ENCODE results near the gene COPB1.

The COPB1 gene

DNA sequence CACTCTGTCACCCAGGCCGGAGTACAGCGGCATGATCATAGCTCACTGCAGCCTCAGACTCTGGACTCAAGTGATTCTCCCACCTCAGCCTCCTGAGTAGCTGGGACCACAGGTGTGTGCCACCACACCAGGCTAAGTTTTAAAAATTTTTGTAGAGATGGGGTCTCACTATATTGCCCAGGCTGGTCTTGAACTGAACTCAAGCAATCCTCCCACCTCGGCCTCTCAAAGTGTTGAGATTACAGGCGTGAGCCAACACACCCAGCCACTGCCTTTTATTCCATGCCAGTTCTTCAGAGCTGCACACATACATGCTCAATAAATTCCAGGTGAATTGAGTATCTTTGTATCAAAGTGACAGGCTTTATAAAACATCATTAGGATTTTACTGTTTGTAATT, 2.4 kb upstream of the COPB1 start:
- DNase-seq = no peak

DNA sequence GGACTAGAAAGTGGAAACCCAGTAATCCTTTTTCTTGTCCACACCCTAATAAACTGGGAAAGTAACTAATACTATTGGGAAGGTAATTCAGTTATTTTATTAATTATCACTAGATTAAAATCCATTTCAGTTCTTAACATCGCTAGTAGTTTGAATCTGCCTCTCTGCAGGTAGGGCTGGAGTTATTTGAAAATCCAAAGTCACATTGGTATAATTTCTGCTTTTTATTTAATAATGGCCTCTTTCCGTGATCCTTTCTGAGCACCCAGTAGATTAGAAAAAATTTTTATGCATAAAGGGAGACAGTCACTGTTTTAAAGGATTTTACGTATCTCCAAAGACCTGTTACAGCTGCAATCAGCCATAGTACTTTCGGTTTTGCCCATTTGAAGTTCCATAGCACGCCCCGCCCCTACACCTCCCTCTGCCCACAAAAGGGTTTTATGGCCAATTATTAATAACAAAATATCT, 605 bp upstream of the COPB1 start:
- DNase-seq = peak; percentile 25

DNA sequence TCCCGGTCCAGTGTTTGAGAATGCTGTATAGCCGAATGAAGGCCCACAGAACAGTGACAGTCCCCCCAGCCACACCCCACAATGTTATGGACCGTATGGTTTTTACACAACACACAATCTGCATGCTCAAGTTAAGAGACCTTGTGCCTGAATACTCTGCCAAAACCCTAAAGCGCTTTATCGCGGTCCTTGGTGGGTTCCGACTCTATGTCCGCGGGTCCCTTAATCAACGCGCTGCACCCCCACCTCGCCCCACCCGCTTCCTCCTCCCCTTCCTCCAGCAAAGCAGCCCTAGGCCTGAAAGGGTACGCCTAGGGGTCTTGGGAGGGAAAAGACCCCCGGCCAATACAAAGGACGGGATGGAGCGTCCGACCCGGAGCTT, 442 bp downstream of the COPB1 start:
- DNase-seq = no peak

DNA sequence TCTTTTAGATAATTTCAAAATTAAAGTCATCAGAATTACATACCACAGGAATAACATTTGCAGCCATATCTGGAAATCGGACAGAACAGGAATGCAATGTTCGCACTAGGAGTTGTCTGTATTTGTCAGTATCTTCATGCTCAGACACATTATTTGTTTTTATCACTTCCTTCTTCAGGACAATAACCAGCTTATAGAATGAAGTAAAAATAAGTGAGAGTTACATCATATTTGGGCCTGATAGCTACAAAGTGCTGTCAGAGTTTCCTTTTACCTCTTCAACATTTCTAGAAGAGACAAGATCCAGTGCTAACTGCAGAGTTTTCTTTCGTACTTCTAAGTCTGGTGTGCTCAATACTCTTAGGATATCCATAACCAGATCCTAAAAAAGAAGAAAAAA, 18.9 kb downstream of the COPB1 start:
- DNase-seq = no peak

DNA sequence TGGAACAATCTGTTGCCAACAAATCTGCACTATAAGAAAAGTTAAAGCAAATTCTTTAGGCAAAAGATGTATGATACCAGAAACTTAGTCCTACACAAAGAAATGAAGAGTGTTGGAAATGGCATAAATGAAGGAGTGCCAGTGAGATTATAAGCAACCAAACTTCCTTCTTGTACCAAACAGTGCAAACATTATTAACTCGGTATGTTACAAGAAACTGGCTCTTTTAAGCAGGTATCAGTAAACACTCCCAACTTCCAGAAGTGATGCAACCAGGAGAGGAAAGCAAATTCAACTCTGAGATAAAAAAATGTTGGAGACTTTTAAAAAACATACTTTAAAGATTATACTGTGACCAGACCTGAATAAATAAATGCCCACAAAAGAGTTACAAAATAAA, 28.5 kb downstream of the COPB1 start:
- DNase-seq = no peak

DNA sequence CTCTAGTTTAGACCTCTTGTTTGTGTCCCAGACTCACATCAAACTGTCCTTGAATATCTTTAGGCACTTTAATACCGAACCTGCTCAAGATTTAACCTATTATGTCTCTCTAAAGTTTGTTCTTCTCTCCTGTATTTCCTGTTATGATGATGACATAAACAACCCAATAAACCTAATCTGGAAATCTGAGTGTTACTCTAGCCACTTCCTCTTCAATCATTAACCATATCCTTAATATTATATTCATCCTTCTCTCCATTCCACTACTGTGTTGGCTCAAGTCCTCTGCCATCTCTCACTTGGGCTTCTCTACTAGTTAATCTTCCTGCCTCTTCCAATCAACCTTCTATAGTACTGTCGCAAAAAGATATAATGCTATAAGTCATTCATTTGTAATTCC, 36.0 kb downstream of the COPB1 start:
- DNase-seq = no peak

DNA sequence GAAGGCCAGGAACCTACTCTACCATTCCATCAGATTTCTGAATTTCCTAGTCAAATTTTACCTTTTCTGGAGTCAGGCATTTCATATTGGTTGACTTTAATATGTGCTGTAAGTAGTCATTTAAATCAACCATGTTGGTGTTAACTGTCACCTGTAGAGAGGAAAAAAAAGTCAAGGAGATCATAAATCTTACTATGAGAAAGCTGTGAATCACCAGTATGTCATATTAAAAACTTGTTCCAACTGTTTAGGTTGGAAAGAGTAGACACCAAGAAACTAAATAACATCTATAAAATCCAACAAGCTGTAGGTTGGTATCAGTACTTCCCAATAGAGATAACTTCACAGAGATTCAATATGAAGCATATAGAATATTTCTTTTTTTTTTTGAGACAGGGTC, 39.5 kb downstream of the COPB1 start:
- DNase-seq = no peak

DNA sequence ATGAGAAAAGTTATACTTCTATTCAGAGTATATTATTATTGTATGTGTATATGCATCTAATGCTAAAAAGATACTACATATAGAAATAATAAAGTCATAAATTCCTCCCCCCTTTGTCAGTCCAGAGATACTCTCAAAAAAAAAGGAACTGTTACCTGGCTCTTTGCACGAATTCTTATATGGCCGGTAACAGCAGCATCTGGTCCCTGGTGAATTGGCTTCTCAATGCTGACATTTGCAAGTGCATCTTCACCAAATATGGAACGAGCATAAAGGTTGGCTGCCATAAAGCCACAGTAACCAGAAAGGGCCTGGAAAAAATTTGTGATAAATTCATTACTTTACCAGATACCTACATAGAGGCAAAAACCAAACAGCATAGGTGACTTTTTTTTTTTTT, 41.2 kb downstream of the COPB1 start:
- no peak for DNase-seq

DNA sequence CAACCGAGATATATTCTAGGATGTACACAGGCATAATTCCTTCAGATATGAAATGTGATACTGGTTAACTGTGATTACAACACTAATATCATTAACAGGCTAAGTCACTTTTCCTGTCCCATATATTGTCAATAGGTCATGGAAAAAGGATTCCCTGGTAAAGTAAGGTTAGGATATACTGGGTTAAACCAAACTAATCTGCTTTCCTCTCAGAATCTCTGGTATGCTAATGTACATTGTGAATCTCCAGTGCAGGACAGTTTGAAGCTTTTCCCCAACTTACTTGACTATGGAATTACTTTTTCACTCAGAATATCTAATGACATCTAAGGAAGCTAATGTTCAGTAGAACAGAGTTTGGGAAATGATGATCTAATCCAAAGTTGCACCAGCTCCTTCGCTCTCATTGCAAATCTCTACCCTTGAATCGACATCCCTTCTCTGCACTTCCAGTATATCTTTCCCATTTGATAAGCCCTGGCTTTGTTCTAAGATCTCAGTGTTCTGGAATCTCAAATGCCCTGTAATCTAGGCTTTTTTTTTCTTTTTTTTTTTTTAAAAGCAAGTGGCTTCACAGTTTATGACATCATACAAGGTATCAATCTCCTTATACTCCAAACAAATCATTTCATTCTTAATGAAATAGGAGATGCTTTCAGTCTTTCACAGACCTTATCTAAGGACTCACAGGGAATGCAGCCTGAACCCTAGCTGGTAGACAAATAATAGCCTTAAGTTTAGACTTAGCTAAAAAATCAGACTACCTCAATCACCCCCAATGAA, 43.8 kb downstream of the COPB1 start:
- no peak for DNase-seq

DNA sequence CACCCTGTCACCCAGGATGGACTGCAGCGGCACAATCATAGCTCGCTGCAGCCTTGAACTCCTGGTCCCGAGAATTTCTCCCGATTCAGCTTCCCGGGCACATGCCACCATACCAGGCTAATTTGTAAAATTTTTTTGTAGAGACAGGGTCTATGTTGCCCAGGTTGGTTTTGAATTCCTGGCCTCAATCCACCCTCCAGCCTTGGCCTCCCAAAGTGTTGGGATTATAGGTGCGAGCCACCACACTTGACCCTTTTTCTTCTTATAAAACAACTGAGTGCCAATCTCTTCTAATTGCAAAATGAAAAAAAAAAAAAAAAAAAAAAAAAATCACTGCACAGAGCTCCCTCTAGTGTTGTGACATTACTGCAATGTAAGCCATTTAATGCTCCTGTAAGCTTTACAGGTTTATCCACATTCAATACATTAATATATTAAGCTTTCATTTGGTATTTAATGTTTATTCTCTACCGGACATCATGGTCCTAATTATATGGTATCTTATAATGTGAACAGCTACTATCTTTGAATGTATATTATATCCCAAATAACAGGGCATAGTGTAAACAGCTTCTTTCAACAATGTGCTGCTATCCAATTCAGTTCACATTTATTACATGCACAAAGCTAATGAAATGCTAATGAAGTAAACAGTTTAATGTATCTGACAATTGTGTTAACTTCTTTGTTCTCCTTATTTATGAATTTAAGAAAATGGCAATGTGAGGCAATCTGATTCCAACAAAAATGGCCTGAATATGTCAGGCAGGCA, 44.6 kb downstream of the COPB1 start:
- no peak for DNase-seq

DNA sequence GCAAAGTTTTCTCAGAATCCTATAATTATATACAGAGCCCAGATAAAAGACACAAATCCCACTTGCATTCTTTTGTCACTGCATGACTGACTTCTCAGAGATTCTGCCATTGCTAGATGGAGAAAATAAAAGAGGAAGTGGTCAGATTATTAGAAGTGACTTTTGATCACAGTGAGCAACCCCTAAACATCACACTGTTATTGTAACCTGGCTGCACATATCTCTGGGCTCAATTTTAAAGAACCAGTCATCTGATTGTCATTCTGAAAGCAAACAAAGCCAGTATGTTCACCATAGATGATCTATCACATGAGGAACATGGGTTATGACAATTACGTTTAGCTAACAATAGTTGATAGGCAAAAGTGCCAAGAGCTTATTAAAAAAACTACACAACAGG, 47.8 kb downstream of the COPB1 start:
- DNase-seq = no peak

DNA sequence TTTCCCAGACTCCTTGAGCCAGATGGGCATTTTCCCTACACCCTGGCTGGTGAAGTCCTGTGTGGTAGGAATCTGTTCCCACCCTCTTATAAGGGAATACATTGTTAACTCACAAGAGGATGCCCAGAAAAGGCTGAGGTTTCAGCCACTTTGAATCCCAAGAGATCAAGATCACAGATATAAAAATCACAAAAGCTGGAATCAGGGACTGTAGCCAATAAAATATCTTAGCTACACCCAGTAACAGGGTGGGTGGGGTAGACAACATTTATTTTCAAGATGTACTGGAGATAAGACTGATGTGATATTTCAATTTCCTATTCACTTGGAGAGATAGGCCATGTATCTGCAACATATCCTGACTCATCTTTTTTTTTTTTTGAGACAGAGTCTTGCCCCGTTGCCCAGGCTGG, 50.3 kb downstream of the COPB1 start:
- no peak for DNase-seq

DNA sequence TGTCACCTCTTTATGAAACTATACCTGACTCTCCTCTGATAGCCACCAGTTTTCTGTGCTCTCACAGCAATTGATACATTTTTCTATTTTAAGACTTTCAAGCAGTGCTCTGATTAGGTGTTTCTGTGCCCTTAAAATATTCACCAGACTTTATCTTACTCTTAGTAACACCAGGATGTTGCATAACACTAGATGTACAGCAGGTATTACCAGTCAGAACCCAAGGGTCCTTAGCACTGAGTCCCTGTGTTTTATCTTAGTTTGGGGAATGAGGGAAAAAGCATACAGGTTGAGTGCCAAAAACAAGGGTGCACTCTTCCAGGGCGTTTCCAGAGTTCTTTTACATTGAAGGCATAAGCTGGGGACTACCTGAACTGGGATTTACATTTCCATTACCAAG, 51.4 kb downstream of the COPB1 start:
- no peak for DNase-seq

DNA sequence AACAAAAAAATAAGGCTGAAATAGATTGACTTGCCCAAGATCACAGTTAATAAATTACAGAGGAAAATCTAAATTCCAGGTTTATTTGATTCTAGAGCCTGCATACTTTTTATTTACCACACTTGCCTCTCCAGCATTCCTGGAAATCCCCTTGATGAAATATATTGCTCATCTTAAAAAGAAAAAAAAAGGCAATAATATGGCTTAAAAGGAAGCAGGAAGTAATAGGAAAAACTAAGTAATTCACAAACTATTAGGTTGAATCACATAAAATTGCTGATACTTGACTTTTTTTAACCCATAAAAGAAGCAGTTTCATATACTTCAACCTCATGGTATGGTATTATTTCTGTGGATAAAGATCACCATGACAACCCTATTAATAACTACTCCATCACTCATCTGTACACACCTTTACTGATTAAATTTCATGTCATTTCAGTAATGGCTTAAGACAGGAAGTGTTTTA, 52.9 kb downstream of the COPB1 start:
- no peak for DNase-seq

DNA sequence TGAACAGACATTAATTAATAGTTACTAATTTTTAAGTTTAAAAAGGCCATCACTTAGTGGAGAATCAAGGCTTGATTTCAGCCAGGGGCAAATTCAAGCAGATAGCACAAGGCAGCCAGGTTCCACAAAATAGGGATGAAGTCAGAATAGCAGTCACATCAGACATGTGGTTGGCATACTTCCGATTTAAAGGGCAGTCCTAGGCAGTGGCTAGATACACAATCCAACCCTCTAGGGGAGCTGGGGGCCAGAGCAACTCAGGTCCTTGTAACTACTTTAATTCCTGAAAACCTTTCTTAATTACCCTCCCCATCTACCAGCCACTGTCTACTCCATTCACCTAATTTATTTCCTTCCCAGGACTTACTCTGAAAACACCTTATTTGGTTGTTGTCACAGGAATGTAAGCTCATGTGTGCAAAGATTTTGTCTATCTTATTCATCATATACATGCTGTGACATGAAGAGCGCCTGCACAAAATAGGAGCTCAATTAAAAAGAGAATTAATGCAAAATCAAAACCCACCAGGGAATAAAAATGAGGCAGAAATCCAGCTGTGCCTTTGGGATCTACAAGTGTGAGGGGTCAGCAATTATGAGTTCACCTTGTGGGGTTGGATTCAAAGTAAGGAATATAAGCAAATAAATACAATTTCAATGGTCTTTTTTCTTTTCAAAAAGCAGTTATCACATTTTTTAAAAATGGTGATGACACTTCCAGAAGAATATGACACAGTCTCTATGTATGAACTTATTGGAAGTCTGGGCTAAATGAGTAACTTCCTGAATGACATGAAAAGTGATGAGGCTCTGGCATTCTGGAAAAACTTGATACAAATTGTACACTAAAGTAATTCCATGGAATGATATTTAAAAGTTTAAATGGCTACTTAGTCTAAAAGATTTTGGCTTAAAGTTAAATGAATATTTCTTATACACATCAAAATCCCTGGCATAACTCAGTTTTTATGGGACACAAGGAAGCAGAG, 53.8 kb downstream of the COPB1 start:
- DNase-seq = no peak

DNA sequence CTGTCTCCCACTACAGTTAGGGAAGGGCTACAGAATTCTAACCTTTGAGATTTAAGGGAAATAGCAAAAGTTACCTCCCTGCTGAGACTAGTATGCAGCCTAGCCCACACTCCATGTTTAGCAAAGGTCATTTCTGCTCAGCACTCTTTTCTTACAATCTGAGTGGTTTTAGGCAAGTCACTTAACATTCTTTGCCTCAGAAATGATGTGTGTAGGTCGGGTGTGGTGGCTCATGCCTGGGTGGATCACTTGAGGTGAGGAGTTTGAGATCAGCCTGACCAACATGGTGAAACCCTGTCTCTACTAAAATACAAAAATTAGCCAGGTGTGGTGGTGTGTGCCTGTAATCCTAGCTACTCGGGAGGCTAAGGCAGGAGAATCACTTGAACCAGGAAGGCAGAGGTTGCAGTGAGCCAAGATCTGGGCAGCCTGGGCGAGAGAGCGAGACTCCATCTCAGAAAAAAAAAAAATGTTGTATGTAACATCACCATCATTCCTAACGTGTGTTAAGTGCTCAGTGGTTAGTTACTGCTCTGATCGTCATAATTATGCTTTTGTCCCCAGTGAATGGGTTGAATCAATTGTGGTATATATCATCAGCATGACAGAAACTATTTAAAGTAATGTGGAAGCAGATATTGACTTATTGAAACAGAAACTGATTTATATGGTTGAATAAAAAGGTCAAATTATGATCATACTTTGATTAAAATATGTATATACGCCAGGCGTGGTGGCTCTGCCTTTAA, 55.0 kb downstream of the COPB1 start:
- DNase-seq = no peak

DNA sequence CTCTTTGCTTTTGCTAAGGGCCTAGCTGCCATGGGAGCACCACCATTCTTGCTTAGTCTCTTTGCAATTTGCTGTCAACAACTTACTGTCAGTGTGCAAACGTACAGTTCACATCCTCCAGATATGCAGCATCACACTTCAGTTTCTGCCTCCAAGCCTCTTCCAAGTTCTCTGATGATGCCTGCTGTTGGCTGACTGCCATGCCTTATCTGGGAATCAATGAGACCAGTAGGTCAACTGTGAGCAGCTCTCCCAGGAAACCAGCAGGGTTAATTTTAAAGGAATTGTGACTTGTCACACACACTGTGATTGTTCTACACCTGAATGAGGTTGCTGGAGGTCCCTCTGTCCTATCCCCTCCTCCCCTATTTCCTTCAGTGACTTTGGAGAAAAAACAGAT, 56.0 kb downstream of the COPB1 start:
- no peak for DNase-seq

DNA sequence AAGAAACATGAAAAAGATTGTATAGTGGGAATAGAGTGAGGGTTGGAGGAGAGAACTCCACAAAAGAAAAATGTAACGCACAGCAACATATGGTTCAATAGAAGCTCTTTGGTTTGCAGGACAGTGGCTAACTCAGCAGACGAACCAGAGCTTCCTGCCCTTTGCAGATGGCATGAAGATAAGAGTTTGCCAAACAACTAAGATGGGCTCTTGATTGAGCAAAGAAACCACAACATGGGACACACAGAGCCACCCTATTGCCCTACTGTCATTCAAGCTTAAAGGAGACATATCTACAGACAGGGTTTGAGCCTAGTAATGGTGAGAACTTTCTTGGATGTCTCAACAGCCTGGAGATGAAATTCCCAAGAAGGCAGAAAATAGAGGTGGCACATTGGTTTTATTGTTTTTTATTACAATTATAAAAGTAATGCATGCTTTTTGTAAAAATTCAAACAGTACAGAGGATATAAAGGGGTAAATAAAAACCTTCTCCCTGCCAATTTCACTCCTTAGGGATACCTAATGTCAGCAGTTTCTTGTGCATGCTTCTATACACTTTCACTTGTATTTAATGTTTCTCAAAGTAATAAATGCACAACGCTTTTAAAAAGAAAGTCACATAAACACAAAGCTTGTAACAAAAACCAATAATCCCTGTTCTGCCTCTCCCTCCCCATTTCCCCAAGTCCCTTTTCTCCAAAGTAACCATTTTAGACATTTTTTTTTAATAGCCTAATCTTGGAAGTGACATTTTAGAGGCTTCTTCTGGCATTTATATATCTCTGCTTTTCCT, 63.7 kb downstream of the COPB1 start:
- DNase-seq = no peak

DNA sequence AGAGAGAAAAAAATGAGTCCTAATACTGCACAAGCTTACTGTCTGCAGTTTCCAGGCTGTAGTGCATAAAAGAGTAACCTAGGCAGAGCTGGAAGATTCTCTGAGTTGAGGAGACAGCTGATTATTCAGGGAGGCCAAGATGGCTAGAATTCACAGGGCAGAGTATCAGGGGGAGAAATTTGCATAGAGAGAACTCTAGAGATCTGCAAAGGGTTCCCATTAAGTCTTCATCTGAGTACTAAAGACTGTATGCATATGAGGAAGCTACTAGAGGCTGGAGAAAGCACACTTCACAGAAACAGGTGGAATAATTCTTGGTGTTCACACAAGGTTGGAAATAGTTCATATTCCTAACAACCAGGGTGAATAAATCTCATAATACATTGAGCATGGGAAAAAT, 74.0 kb downstream of the COPB1 start:
- DNase-seq = no peak

DNA sequence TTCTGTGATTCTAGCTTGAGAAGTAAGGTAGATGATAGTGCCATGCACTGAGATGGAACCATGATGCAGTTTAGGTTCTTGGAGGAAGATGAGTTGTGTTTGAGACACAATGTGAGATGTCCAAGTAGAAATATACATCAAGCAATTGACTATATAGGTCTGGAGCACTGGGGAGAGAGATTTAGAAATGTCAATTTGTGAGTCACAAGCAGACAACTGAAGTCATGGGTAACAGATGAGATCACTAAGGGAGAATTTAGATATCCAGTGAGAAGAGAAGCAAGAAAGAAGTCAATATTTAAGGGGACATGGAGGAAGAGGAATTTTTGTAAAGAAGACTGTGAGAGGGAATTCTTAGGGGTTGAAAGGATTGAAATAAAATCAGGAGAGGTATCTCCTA, 75.5 kb downstream of the COPB1 start:
- no peak for DNase-seq

DNA sequence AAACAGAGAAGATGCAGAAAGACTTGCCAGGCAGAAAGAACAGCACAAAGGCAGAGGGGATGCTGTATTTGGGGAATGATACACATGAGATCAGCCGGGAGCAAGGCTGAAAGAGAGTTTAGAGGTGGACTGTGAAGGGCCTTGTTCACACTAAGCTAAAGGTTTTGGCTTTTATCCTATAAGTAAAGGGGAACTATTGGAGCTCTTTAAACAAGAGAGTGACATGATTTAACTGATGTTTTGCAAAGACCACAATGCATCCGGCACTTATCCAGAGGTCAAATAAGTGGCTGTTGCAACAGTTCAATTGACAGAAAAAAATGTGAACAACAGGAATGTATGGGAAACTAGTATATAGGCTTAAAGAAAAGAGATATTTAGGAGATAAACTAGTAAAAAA, 76.0 kb downstream of the COPB1 start:
- DNase-seq = no peak

DNA sequence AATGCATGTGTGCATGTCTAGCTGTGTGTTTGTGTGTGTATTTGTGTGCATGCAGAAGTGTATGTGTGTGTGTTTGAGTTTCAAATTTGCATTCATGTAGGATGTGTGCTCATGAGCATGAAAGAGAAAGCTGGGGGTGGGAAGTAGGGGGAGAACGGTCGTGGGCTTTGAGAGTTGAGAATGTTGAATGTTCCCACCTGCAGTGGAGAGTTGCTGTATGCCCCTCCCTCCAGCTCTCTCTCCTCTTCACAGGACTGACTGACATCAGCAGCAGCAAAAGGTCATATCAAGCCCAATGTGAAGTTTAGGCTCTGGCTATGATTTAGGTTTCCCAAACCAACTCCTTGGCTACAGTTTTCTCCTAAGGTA, 76.8 kb downstream of the COPB1 start:
- DNase-seq = no peak
